ENCODE data around the gene HOMER2. TPM values are rescaled to one million over a fixed set of nuclear protein-coding genes. Genes with fewer than 3 reads are reported as not detected.

The HOMER2 gene
- total RNA-seq, 1 donor from 2014 or later = 76.7 TPM

- DNase-seq = no peak
These were observed 97.0 kb downstream of the HOMER2 start for GRCh38 chr15:82855286-82856100.

- DNase-seq = no peak
These were observed 98.0 kb downstream of the HOMER2 start for GRCh38 chr15:82854554-82854953.

- no peak for DNase-seq
These were observed 99.5 kb downstream of the HOMER2 start for GRCh38 chr15:82852941-82853561.

- DNase-seq = no peak
These were observed 100.5 kb downstream of the HOMER2 start for GRCh38 chr15:82851981-82852511.

GRCh38 chr15:82851306-82851850 lies 101.1 kb downstream of the HOMER2 start:
- no peak for DNase-seq

GRCh38 chr15:82850731-82851130 lies 101.8 kb downstream of the HOMER2 start:
- no peak for DNase-seq

- DNase-seq = no peak
These were observed 102.7 kb downstream of the HOMER2 start for GRCh38 chr15:82849556-82850512.

GRCh38 chr15:82848241-82848993 lies 104.1 kb downstream of the HOMER2 start:
- no peak for DNase-seq

GRCh38 chr15:82847703-82848102 lies 104.8 kb downstream of the HOMER2 start:
- DNase-seq = no peak

GRCh38 chr15:82846621-82847020 lies 105.9 kb downstream of the HOMER2 start:
- DNase-seq = no peak

- DNase-seq = no peak
These were observed 106.8 kb downstream of the HOMER2 start for GRCh38 chr15:82845686-82846085.

- DNase-seq = no peak
These were observed 109.0 kb downstream of the HOMER2 start for GRCh38 chr15:82843566-82843965.

- DNase-seq = no peak
These were observed 112.4 kb downstream of the HOMER2 start for GRCh38 chr15:82840166-82840565.

GRCh38 chr15:82839136-82839535 lies 113.4 kb downstream of the HOMER2 start:
- DNase-seq = no peak

GRCh38 chr15:82838096-82838735 lies 114.3 kb downstream of the HOMER2 start:
- no peak for DNase-seq

- no peak for DNase-seq
These were observed 117.1 kb downstream of the HOMER2 start for GRCh38 chr15:82835391-82835917.

GRCh38 chr15:82833362-82833682 lies 119.2 kb downstream of the HOMER2 start:
- DNase-seq = no peak

GRCh38 chr15:82832601-82833361 lies 119.7 kb downstream of the HOMER2 start:
- no peak for DNase-seq

GRCh38 chr15:82831894-82832600 lies 120.5 kb downstream of the HOMER2 start:
- no peak for DNase-seq
